Activated T-cell treated with anti-CD3 and anti-CD28 coated beads, Interleukin-2, amount 50 U/mL, for 1 hour (primary cell): ENCODE measurements around the gene TMEM239.
"Not testable (repeated sequence)": the region's sequence is repeated elsewhere in the genome, so short reads cannot be mapped to it uniquely, and the experiment has no call there.

ENCODE experiments used
- DNase-seq: peaks from one replicate; pipeline ENCODE4 v3.0.0-alpha.2; 2020

Gene TMEM239

DNA sequence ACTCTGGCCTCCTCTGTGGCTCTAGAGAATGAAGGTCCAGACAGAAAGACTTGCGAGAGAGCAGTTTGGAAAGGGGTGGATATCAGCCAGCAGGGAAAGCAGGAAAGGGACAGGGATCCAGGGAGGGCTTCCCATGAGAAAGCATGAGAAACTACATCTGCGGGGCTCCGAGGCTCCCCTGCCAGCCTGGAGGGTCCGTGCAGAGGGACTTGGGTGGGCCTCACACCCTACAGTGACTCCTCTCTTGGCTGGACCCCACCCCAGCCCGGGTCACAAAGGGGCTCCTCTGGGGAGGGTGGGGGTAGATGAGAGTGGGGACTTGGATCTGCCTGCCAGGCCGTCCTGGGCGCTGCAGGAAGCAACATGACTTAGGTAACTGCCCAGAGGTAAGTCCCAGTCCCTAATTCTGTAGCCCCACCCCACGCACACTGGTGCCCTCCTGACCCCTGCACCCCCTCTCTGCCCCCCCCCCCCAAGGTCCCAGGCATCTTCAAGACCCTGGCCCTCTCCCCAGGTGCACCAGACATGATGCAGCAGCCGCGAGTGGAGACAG is at the start of gene TMEM239:
TSS of gene TMEM239 (plus strand) at position 335 of the 553 bp plus-strand sequence. CDS start at position 526, 191 bp downstream.
- no peak for DNase-seq

DNA sequence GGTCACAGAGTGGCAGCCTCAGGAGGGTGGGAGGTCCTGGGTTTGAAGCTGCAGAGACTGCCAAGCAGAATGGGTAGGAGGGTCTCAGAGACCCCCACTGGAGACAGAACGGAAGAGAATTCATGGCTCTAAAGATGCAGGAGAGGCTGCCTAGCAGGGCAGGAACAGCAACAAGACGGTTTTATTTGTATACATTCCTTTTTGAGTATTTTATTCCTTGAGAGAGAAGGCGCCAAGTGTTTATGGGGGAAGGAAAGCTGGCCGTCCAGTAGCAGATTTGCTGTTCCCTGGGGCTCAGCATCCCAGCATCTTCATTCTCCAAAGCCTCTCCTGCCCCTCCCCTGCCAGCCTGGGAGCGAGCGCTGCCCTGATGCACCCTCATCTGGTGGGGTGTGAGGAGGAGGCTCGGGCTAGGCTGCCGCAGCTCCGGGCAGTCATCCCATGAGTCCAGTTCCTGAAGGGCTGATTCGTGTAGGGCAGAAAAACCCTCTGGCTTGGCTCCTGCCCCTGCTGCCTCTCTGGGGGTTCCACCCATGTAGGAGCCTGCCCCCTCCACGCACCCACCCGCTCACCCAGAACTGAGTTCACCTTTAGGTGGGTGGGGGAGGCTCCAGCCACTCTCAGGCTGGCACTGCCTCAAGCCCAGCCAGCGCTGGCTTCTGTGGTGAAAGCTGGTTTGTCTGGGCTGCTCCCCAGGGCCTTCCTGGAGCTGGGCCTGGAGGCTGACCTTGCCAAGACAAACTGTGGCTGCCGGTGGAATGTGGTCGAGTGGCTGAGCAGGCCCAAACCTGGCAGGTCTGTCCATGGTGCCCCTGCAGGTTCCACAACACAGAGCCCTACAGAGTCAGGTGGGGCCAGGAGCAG is 48.2 kb upstream of the TMEM239 start:
- no peak for DNase-seq

DNA sequence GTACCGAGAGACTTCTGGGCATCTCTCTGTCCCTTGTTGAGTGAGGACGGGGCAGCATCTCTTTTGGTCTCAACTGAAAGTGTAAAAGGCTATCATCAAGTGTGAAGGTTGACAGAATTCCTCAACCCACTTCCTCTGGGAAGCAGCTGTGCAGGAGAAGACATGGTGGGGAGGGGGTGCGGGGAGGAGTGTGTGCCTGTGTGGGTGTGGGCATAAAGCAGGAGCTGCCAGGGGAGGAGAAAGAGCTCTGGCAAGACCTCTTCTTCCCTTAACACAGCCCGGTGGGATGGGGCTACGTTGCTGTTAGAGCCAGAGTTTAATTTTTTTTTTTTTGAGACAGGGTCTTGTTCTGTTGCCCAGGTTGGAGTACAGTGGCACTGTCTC is 47.5 kb upstream of the TMEM239 start:
- DNase-seq, result no peak

DNA sequence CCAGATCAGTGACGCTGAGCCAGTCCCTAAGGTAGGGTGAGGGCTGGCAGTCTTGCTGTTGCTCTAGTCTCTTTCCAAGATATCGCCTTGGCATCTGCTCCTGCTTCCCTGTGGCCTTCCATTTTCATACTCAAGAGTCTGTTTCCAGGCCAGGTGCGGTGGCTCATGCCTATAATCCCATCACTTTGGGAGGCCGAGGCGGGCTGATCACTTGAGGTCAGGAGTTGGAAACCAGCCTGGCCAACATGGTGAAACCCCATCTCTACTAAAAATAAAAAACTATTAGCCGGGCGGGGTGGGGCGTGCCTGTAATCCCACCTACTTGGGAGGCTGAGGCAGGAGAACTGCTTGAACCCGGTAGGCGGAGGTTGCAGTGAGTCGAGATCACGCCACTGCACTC is 46.1 kb upstream of the TMEM239 start:
- not testable (repeated sequence) for DNase-seq

DNA sequence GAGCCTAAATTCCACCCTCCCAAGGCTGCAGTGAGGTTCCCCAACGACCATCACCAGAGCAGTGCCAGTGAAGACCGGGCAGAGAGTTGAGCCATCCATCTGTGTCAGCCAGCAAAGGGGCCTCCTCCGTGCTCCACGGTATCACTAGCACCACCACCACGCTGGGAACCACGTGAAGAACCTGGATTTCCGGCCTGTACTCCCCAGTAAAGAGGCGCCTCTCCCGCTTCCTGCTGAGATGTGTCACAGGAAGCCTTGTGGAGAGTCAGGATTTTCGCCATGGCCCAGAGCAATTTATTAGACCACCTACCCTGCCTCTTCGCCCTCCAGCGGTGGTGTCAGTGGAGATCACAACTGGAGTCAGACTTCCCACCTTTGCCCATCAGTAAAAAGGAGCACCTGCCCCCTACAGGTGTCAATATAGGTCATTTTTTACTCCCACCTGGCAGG is 44.5 kb upstream of the TMEM239 start:
- no peak for DNase-seq

DNA sequence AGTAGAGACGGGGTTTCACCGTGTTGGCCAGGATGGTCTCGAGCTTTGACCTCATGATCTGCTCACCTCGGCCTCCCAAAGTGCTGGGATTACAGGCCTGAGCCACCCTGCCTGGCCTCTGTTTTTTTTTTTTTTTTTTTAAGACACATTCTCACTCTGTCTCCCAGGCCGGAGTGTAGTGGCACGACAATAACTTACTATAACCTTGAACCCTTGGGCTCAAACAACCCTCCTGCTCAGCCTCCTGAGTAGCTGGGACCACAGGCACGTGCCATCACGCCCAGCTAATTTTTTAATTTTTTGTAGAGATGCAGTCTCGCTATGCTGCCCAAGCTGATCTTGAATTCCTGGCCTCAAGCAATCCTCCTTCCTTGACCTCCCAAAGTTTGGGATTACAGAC is 42.4 kb upstream of the TMEM239 start:
- DNase-seq, result no peak

DNA sequence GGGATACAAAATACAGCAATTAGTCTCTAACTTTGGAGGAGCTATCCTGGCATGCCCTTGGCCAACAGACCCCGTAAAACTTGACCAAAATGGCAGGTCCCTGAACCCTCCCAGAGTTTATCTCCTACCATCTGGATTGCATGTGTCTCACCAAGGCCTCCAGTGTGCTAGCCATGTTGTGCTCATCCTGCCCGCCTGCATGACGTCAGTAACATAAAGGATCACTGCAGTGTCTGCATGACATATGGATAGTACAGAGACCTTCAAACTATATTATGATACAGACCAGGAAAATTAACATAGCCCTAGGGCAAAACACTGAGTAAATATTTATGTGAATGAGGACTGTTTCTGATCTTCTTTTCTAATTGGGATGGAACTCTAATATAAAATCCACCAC is 41.0 kb upstream of the TMEM239 start:
- no peak for DNase-seq

DNA sequence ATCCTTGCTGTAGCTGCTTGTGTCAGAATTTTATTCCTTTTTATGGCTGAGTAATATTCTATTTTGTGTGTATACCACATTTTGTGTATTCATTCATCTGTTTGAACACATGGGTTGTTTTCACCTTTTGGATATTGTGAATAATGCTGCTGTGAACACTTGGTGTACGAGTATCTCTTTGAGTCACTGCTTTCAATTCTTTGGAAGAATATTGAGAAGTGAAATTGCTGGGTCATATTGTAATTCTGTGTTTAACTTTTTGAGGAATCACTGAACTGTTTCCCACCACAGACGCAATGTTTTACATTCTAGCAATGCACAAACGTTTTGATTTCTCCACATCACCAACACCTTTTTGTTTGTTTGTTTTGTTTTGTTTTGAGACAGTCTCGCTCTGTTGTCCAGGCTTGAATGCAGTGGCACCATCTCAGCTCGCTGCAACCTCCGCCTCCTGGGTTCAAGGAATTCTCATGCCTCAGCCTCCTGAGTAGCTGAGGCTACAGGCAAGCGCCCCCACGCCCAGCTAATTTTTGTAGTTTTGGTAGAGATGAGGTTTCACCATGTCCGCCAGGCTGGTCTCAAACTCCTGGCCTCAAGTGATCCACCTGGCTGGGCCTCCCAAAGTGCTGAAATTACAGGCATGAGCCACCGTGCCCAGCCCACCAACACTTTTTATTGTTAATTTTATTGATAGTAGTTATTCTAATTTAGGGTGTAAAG is 37.4 kb upstream of the TMEM239 start:
- no peak for DNase-seq

DNA sequence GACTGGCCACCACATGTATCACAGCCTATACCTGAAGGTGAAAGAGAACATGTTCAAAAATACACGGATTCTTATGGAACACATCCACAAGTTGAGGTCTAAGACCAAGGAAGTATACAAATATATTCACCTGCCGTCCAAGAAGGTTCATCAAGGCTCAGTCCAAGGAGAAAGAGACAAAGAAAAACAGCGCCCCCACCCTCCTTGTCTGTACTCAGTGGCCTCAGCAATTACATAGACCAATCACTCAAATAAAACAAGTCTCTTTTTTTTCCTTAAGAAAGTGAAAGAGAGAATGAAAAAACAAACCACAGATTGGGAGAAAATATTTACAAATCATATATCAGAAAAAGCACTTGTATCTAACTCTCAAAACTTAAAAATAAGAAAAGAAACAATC is 35.2 kb upstream of the TMEM239 start:
- DNase-seq, result no peak

DNA sequence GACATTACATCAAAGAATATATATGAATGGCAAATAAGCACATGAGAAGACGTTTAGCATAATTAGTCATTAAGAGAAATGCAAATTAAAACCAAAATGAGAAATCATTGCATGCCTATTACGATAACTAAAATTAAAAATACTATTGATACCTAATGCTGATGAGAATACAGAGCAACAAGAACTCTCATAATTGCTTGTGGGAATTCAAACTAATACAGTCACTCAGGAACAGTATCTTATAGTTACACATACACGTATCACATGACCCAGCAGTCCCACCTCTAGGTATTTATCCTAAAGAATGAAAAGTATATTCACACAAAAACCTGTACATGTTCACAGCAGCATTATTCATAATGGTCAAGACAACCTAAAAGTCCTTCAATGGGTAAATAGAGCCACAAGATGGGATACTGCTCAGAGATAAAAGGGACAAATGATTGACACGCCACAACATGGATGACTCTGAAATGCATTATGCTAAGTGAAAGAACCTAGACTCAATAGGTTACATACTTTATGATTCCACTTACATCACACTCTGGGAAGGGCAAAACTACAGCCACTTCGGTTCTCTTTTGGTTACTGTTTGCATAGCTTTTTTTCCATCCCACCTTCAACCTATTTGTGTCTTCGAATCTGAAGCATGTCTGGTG is 32.1 kb upstream of the TMEM239 start:
- no peak for DNase-seq

DNA sequence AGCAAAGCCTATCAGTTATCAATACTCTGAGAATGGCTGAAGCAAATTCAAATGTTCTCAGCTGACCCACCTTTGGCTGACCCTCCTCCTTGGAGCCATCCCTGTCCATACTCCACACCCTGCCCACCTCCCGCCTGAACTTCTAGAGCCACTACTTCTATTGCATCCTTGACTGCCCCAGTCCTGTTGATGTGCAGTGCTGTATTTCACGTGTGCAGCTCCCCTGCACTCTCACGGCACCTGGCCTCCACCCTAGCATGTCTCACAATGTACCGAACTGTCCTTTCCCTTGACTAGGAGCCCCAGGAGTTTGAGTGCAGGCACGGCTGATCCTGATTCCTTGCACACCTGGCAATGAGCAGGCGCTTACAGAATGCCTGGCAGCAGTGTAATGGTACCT is 22.7 kb upstream of the TMEM239 start:
- no peak for DNase-seq

DNA sequence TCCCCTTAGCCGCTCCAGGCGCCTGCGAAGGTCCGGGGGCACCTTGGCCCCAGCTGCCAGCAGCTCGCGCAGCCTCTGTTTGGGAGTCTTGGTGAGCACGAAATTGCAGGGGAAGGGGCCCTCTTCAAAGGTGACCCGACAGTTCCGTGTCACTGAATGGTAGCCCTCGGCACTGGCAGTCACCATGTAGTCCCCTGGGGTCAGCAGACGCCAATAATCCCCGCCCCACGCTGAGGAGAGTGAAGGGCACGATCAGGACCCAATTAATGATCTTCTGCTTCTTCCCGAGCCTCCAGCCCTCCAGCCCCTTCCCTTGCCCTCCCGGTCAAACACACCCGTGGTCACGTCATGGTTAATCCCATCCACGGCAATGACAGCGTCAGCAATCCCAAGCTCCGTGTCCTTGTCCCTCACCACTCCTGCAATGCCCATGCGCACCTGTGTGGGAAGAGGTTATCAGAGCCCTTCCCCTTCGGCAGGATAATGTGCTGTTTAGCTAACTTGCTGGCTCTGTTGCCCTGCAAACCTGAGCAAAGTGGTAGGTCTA is 21.9 kb upstream of the TMEM239 start:
- DNase-seq, result no peak

DNA sequence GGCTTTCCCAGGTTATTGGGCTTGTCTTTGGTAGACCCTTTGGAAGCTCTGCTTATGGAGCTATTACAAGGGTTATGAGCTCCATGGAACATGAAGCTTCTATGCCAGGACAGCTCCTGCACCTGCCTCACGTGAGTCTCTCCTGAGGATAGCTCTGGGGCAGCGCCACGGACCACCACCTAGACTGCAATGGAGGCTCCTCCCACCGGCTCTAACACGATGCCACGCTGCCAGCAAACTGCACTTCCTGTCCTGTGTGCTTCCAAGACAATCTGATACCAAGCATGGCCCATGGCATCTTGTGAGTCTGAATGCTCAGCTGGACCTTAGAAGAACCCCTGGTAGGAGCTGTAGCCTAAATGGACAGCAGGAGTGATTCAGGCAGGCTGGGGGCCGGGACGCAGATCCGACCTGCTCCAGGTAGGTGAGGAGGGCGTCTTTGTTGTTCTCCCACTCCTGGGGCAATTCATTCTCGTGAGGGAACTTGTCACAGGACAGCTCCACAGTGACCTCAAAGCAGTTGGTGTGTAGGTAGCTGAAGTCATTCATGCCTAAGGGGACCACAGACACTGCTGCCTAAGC is 21.2 kb upstream of the TMEM239 start:
- DNase-seq, result no peak

DNA sequence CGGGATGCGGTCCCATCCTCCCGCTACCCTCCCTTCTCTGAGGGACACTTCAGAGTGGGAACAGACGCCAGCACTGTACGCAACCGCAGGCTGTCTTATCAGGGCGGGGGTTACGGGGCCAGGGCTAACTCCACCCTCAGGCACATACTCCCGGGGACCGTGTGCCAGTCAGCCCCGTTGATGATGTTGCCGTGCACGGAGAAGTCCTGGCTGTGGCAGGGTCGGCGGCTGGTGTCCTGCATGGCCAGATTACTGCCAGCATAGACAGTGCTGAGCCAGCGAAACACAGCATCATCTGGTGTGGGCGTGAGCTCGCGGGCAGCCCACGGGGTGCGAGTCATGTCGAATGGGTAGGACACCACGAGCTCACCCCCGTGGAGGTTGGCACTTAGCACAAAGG is 20.7 kb upstream of the TMEM239 start:
- DNase-seq, result no peak

DNA sequence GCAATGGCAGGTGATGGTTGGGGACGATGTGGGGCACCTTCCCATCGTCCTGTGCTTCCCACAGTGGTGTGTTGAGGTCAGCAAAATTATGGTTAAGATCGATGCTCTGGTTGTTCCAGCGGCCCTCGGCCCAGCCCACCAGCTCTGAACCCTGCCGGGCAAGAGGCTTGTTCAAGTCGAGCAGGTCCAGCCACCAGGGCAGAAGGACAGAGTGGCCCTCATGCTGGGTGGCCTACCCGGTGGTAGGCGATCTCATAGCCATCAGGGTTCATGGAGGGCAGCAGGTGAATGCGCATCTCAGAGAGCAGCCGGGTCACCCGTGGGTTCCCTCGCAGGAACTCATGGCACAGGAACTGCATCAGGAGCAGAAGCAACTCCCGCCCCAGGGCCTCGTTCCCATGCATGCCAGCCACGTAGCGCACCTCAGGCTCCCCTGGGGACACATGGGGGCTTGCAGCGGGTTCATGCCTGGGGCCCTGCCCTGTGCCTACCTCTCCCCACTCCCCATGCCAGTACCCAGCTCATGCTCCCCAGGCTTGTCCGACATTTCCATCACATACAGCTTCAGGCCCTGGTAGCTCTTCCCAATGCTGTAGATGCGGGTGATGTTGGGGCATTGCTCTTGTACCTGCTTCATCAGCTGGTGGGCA is 20.0 kb upstream of the TMEM239 start:
- no peak for DNase-seq

DNA sequence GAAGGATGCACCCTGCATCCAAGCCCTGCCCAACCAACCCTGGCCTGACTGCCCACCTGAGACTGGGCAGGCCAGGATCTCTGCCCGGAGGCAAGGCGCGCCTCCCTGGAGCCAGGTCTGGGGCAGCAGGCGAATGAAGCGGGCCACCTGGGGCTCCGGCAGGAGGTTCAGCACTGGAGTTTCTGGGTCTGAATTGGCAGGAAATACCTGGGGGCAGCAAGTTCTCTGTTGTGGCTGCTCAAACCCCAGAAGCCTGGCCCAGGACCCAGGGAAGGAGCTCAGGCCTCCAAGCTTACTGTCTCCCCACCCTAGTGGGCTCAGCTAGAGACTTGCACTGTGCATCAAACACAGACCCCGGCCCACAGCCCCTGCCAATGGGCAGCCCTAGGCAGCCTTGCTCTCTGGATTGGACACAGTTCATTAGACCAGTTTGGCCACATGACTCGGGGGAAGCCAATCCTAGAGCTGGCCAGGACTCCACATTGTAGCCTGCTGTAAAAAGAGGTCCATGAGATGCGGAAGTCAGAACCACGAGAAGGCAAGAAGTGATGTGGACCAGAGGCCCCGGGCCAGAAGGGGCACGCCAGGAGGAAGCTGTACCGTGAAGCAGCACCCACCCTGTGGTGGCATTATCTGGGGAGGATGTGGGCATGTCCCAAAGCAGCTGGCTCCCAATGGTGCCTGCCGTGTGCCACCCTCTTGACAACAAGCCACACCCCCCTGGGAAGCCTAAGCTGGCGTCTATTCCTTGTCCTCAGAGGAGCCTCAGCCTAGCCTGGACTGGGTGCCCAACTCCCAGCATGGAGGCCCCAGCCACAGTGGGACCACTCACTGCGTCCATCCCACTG is 18.8 kb upstream of the TMEM239 start:
- no peak for DNase-seq

DNA sequence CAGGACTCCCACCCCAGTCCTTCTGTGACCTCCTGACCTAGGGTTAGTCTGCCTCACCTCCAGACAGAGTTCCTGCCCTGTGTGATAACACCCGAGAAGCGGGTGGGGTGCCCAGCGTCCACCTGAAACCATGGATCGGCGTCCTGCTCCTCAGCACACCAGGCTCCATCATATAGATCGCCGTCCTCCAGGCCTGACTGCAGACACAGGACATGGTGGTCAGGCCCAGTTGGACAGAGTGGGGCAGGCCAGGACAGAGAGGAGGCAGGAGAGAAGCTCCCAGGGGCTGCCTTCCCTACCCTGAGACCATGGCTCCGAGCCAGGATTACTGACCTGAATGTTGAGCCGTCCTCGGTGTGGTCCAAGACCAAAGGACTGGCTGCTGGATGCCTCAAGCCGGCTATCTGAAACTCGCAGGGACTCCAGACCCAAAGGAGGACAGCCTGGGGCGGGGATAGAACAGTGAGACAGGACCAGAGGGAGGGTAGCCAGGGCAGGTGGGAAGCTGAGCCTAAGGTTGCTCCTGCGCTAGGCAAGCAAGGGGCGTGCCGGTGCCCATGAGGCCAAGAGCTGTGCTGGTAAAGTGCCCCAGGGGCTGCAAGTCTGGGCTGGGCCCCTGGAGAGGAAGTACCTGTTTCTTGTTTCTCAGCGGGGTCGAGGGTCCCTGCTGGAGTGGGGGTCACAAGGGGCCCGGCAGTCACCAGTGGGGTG is 17.9 kb upstream of the TMEM239 start:
- no peak for DNase-seq

DNA sequence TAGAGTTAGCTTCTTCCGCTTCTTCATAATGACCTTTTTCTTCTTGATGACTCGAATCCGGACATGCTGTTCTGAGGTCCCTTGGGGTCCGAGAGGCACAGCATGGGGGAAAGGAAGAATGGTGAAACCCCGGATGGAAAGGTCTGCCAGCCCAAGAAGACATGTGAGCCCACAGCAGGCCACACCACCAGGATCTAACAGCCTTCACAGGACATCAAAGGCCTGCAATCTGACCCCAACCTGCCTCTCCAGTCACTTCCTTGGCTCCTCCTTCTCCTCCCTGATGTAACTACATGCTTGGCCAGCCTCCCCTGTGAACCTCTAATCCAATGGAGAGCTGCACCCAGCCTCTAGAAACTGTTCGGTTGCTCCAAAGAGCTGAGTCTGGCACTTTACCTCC is 17.4 kb upstream of the TMEM239 start:
- no peak for DNase-seq

DNA sequence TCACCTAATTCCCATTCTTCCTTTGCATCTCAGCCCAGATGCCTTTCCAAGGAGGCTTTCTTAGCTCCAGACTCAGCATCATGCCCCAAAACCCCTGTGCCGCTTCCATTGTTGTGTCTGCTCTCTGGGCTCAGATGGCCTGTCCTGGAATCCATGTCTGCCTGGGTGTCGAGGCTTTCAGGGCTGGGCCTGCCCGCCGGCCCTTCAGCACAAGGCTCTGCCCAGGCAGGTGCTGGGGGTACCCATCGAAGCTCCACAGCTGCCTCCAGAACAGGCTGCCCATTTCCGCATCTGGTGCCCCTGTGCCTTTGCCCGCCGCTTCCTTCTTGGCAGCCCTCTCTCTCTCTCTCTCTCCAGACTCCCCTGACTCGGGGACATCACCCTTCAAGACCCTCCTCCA is 16.9 kb upstream of the TMEM239 start:
- no peak for DNase-seq

DNA sequence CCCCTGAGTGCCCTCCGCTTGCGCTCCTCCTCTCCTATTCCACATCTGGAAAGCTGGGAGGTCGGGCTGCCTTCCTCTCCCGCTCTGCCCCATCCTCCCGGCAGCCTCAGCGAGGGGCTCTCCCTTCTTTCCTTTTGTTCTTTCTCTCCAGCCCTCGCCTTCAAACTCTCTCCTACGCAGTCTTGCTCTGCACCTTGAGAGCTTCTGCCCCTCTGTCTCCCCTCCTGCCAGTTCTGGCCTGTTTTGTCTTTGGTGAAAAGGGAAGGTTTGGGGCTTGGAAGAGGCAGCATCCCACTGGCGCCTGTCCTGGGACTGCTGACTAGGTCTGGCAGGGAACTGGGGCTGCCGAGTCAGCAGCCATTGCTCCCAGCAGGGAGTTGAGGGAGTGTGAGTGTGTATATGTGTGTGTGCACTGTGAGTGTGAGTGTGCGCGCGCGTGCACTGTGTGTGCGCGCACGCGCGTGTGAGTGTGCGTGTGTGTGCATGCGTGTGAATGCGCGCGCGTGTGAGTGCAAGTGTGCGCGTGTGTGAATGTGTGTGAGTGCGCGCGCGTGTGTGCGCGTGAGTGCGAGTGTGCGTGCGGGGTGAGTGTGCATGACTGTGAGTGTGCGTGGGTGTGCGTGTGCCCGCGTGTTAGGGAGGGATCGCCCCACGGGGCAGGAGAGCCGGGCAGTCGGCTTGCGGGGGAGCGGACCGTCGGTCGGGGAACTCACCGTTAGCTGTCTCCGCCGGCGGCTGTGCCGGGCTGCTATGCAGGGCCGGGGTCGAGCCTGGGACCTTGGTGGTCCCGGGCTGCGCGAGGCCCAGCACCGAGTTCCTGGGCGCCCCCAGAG is 16.3 kb upstream of the TMEM239 start:
- no peak for DNase-seq
